Anterior cingulate cortex (tissue), 58 donors: Measurements from ENCODE around the gene MYH6.
A peak's percentile ranks its signal among the peaks of the same experiment; 100 is the strongest.

Experiments used
- DNase-seq, 58 donors: peaks; one replicate each; lab custom pipeline; 2025; lab: John Stamatoyannopoulos, UW

The MYH6 gene

GRCh38 chr14:23415821-23416778 is 8.0 kb upstream of the MYH6 start:
- DNase-seq = peak in 1 of 58 donors; percentile 9

DNA sequence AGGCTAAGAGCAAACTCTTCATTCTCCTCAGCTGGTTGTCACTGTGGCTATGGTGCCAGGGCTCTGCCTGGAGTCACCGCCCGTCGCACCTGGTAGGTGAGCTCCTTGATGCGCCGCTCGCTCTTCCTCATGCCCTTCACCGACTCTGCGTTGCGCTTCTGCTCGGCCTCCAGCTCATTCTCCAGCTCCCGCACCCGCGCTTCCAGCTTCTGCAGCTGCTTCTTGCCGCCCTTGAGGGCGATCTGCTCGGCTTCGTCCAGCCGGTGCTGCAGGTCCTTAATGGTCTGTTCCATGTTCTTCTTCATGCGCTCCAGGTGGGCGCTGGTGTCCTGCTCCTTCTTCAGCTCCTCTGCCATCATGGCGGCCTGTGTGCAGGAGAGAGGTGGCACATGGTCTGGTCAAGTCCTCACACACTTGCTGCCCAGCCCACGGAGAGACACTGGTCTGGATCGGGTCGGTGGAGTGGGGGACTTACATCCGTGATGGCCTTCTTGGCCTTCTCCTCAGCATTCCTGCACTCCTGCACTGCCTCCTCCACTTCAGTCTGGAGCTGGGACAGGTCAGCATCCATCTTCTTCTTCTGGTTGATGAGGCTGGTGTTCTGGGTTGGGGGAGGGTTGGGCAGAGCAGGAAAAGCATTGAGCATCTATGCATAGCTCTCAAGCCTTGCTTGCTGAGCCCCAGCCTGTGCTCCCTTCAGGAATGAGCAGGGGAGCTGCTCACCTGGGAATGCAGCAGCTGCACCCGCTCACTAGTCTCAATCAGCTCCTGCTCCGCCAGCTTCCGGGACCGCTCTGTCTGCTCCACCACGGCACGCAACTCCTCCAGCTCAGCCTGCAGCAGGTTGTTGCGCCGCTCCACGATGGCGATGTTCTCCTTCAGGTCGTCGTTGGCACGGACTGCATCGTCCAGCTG is 7.1 kb upstream of the MYH6 start:
- no peak for DNase-seq

DNA sequence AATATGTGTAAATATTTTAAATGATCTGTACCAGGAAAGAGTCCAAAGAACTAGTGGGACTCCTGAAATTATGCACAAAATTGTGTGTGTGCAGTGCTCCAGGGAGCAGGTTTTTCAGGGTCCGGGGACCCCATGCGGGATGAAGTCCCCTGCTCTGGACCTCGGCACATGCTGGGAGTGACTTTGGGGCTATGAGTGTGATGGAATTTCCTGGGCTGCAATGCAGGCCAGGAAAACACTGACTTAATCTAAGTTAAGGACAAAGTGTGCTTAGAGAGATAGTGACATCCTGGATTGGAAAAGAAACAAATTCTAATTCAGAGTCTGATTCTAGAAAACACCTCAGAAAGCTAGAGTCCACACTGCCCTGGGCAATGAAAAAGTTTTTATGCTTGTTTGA is 6.2 kb upstream of the MYH6 start:
- no peak for DNase-seq

GRCh38 chr14:23413681-23414080 is 5.6 kb upstream of the MYH6 start:
- no peak for DNase-seq

GRCh38 chr14:23411563-23412525 is 3.8 kb upstream of the MYH6 start:
- DNase-seq = no peak

GRCh38 chr14:23409966-23410635 is 2.0 kb upstream of the MYH6 start:
- no peak for DNase-seq

GRCh38 chr14:23409475-23409874 is 1.4 kb upstream of the MYH6 start:
- DNase-seq = no peak

GRCh38 chr14:23408307-23408630 is 196 bp upstream of the MYH6 start:
- no peak for DNase-seq

DNA sequence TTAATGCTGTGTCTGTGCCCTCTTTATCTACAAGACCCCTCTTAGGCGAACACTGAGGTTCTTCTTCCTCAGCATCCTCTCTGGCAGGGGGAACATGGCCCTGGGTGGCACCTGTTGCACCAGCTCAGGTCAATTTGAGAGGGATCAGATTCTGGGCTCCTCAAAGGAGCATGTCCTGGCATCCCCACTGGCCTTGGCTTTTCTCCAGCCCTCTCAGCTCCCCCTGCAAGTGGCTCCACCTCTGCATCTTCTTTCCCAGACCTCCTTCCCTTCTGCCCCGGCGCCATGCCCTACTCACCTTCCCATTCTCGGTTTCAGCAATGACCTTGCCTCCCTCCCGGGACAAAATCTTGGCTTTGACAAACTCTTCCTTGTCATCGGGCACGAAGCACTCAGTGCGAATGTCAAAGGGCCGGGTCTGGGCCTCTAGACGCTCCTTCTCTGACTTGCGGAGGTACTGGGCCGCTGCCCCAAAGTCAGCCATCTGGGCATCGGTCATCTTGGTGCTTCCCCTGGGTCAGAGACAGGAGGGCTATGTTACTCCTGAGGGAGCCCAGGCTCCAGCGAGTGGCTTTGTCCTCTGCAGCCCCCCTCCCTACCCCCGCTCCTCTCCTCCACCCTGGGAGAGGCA is 1.2 kb downstream of the MYH6 start:
- DNase-seq = no peak

DNA sequence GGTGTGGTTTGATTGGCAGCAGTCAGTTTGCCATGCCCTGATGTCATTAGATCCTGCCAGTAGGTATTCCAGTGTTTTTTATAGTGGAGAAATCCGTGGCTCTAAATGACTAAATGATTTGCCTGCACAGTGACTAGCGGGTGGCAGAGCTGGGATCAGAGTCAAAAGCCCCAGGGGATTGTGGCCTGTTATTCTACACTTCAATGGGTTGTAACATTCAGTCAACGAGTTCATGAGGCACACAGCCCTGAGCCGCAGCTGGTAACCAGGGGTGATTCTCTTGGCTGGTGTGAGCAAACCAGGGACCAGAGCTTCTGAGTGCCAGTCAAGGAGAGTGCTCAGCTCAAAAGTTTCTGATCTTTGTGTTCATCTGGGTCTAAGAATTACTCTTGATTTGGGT is 1.8 kb downstream of the MYH6 start:
- DNase-seq = peak in 23 of 58 donors; percentile 1 to 65 (median 16)

DNA sequence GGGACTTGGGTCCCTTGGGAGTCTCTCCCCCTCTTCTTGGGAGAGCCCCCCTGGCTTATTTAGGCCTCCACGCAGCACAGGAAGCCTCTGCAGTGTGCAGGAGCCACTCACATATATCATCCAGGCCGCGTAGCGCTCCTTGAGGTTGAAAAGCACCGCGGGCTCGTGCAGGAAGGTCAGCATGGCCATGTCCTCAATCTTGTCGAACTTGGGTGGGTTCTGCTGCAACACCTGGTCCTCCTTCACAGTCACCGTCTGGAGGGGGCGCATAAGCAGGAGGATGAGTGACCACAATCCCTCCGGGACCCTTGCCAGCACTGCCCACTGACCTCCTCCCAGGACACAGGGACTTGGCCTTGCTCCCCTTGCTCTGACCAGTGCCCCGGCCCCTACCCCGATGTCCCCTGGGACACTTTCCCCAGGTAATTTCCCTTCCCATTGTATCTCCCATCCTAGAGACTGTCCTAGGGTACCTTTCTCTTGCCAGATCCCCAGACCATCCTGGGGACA is 2.5 kb downstream of the MYH6 start:
- no peak for DNase-seq

GRCh38 chr14:23405096-23405495 is 3.0 kb downstream of the MYH6 start:
- no peak for DNase-seq

GRCh38 chr14:23404331-23404900 is 3.7 kb downstream of the MYH6 start:
- DNase-seq = no peak

DNA sequence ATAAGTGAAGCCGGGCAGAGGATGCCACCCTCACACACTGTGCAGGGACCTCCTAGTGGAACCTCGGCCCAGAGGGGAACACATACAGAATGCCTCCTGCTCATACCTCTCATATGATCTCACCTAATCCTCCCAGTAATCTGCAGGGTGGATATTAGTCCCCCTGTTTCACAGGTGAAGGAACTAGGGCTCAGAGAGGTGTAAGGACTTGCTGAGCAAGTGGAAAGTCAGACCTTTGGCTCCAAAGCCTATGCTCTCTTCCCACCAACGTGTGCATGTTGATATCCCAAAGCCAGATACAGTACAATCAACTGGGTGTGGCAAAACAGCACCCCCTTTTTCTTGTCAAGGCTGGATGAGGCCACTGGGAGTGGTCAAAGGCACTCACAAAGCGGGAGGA is 4.2 kb downstream of the MYH6 start:
- DNase-seq = no peak

DNA sequence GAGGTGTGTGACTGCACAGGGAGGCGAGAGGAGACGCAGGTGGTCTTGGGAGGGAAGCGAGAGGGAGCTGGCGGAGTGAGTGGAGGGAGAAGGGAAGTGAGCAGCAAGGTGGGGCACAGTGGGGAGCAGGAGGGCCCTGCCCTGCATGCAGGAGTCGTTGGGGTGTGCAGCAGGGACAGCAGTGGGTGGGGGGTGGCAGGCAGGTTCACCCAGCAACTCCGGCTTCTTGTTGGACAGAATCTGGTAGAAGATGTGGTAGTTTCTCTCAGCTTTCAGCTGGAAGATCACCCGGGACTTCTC is 5.0 kb downstream of the MYH6 start:
- no peak for DNase-seq

DNA sequence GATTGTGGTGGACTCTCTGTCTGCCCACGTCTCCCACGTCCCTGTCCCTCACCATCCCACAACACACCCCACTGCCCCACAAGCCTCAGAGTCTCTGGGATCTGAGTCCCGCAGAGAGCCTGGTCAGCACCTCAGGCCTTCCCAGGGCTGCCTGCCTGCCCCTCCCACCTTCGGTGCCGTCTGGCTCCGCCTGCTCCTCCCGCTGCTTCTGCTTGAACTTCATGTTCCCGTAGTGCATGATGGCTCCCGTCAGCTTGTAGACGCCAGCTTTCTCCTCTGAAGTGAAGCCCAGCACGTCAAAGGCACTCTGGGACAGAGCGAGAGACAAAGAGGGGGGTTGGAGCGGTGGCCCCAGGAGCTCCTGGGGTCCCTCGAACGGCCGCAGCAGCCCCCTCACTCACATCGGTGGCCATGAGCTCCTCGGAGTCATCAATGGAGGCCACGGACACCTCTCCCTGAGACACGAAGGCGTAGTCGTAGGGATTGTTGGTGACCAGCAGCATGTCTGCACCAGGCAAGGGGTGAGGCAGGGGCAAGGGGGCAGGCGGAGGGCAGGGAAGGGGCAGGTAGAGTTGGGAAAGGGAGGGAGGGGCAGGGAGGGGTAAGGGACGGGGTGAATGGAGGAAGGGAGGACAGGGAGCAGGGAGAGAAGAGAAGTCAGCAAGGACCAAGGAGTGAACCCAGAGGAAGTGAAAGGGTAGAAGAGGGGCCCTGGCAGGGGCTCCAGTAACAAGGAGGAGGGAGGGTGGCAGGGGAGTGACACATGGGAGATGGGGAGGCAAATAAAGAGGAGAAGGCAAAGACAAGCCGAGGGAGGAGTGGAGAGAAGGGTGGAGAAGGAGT is 5.6 kb downstream of the MYH6 start:
- no peak for DNase-seq

- DNase-seq = no peak
Observed at GRCh38 chr14:23401291-23401690, 6.8 kb downstream of the MYH6 start.
